H1 (cell line): ENCODE data around the gene PLSCR1. TPM values are rescaled to one million over a fixed set of nuclear protein-coding genes. Genes with fewer than 3 reads are reported as not detected.

Experiments used
- CTCF ChIA-PET: fragments of 300-600 bp; sonication (Branson Sonifier 250); formaldehyde crosslinking; loops from one replicate; lab custom pipeline; 2021; ENCODE audit not compliant: partially characterized antibody; lab: Charles Lee
- POLR2A ChIA-PET: fragments of 300-600 bp; sonication (Branson Sonifier 250); formaldehyde crosslinking; loops from one replicate; lab custom pipeline; 2021; ENCODE audit warnings: inconsistent platforms; ENCODE audit not compliant: partially characterized antibody; lab: Charles Lee
- DNase-seq, 2 experiments: peaks; one replicate each; pipeline versions ENCODE4 v3.0.0 to v3.0.0-alpha.2; 2010 to 2022; ENCODE audit warnings: low spot score in 2 of 2, low read depth in 1 of 2, mixed read lengths in 1 of 2
- FAIRE-seq: peaks from 2 replicates; lab custom pipeline; 2011; peaks lifted over from hg19 to GRCh38; lab: Jason Lieb, UNC
- H2AFZ ChIP-seq: 2 replicates; pipeline ENCODE4 v1.8.1; 2012; ENCODE audit warnings: low read length, inconsistent platforms
- H2AK5ac ChIP-seq: 2 replicates; pipeline ENCODE4 v1.6.1; 2013; ENCODE audit warnings: low read depth, low read length
- H2BK120ac ChIP-seq: replicated peaks from 2 replicates; pipeline ENCODE3; 2013; ENCODE audit warnings: low read depth, low read length, inconsistent platforms
- H2BK12ac ChIP-seq: 2 replicates; pipeline ENCODE4 v1.6.1; 2013; ENCODE audit warnings: low read depth, low read length
- H2BK15ac ChIP-seq: 2 replicates; pipeline ENCODE4 v1.6.1; 2013; ENCODE audit warnings: low read length
- H2BK20ac ChIP-seq: 2 replicates; pipeline ENCODE4 v1.6.1; 2013; ENCODE audit warnings: low read length
- H2BK5ac ChIP-seq: 2 replicates; pipeline ENCODE4 v1.6.1; 2013; ENCODE audit warnings: low read depth, low read length
- H3K14ac ChIP-seq: 2 replicates; pipeline ENCODE4 v1.6.1; 2013; ENCODE audit warnings: inconsistent platforms; ENCODE audit not compliant: insufficient read length
- H3K18ac ChIP-seq: 2 replicates; pipeline ENCODE4 v1.6.1; 2013; ENCODE audit warnings: low read length; ENCODE audit errors: extremely low read depth
- H3K23ac ChIP-seq: 2 replicates; pipeline ENCODE4 v1.6.1; 2013; ENCODE audit warnings: inconsistent platforms; ENCODE audit not compliant: insufficient read length
- H3K23me2 ChIP-seq: 2 replicates; pipeline ENCODE4 v1.6.1; 2013; ENCODE audit warnings: low read depth, low read length
- H3K27ac ChIP-seq: 2 replicates; pipeline ENCODE4 v1.6.1; 2011; ENCODE audit warnings: low read depth, low read length, inconsistent platforms
- H3K27me3 ChIP-seq, 4 experiments: replicated peaks in 1 of 4; 1 replicate in 1 of 4; 2 replicates in 3 of 4; pipeline versions ENCODE4 v1.6.1 to v1.8.1; 2011 to 2013; ENCODE audit warnings: low read length in 3 of 4, mild to moderate bottlenecking in 3 of 4, inconsistent platforms in 2 of 4, mixed read lengths in 2 of 4, moderate library complexity in 1 of 4; ENCODE audit not compliant: control insufficient read depth in 3 of 4, insufficient read depth in 3 of 4; ENCODE audit errors: extremely low read depth in 1 of 4
- H3K36me3 ChIP-seq, 4 experiments: 2 replicates each; pipeline versions ENCODE4 v1.6.1 to v1.8.1; 2011 to 2013; ENCODE audit warnings: mild to moderate bottlenecking in 4 of 4, low read length in 3 of 4, moderate library complexity in 2 of 4, control low read depth in 1 of 4, inconsistent platforms in 1 of 4; ENCODE audit not compliant: insufficient read depth in 4 of 4, control insufficient read depth in 2 of 4
- H3K4ac ChIP-seq: replicated peaks from 2 replicates; pipeline ENCODE3; 2013; ENCODE audit warnings: low read length, low read depth, mixed read lengths, inconsistent platforms; ENCODE audit not compliant: insufficient read length
- H3K4me1 ChIP-seq, 4 experiments: replicated peaks in 1 of 4; 1 replicate in 1 of 4; 2 replicates in 3 of 4; pipeline versions ENCODE4 v1.6.1 to v1.8.1; 2011 to 2013; ENCODE audit warnings: low read length in 3 of 4, inconsistent platforms in 2 of 4, mixed read lengths in 1 of 4; ENCODE audit not compliant: insufficient read depth in 4 of 4, control insufficient read depth in 3 of 4
- H3K4me2 ChIP-seq, 2 experiments: 2 replicates each; pipeline versions ENCODE4 v1.6.1 to v1.8.1; 2011 to 2013; ENCODE audit warnings: low read depth in 2 of 2, low read length in 2 of 2, control low read depth in 1 of 2, inconsistent platforms in 1 of 2, mild to moderate bottlenecking in 1 of 2; ENCODE audit not compliant: insufficient read depth in 1 of 2
- H3K4me3 ChIP-seq, 4 experiments: fragments of 200-600, 300-600 bp in 1 of 4; sonication (generic), shearing (Covaris generic), sonication (Bioruptor Twin) in 1 of 4; 2 replicates each; pipeline versions ENCODE4 v1.5.1 to v1.8.1; 2011 to 2016; ENCODE audit warnings: low read length in 4 of 4, low read depth in 3 of 4, control low read depth in 2 of 4, inconsistent platforms in 2 of 4, mild to moderate bottlenecking in 2 of 4, mixed read lengths in 1 of 4, moderate library complexity in 1 of 4; ENCODE audit not compliant: insufficient read depth in 2 of 4; ENCODE audit errors: extremely low read depth in 1 of 4
- H3K56ac ChIP-seq: replicated peaks from 2 replicates; pipeline ENCODE3; 2013; ENCODE audit warnings: low read depth, mild to moderate bottlenecking, mixed read lengths, low read length, inconsistent platforms; ENCODE audit not compliant: insufficient read length
- H3K79me1 ChIP-seq: 2 replicates; pipeline ENCODE4 v1.6.1; 2013; ENCODE audit warnings: low read depth, low read length, control low read depth
- H3K79me2 ChIP-seq, 2 experiments: 2 replicates each; pipeline versions ENCODE4 v1.6.1 to v1.8.1; 2012 to 2013; ENCODE audit warnings: low read length in 2 of 2, mild to moderate bottlenecking in 2 of 2, inconsistent platforms in 1 of 2; ENCODE audit not compliant: insufficient read depth in 2 of 2, control insufficient read depth in 1 of 2
- H3K9ac ChIP-seq, 4 experiments: replicated peaks in 1 of 4; 1 replicate in 1 of 4; 2 replicates in 3 of 4; pipeline versions ENCODE4 v1.6.1 to v1.8.1; 2011 to 2013; ENCODE audit warnings: low read depth in 3 of 4, low read length in 3 of 4, control low read depth in 2 of 4, mild to moderate bottlenecking in 2 of 4, moderate library complexity in 2 of 4, inconsistent platforms in 1 of 4; ENCODE audit errors: extremely low read depth in 1 of 4
- H3K9me3 ChIP-seq, 2 experiments: 2 replicates each; pipeline versions ENCODE4 v1.6.1 to v1.8.1; 2012 to 2013; ENCODE audit warnings: mild to moderate bottlenecking in 2 of 2, moderate library complexity in 2 of 2, control low read depth in 1 of 2, inconsistent platforms in 1 of 2, low read depth in 1 of 2, low read length in 1 of 2, mixed read lengths in 1 of 2; ENCODE audit not compliant: insufficient read depth in 2 of 2
- H4K20me1 ChIP-seq, 2 experiments: replicated peaks in 1 of 2; 2 replicates each; pipeline versions ENCODE3 to v1.8.1; 2011 to 2013; ENCODE audit warnings: inconsistent platforms in 2 of 2, low read length in 2 of 2, mild to moderate bottlenecking in 1 of 2; ENCODE audit not compliant: insufficient read depth in 2 of 2, control insufficient read depth in 1 of 2
- H4K5ac ChIP-seq: 2 replicates; pipeline ENCODE4 v1.6.1; 2013; ENCODE audit warnings: low read length, low read depth, mixed read lengths, inconsistent platforms; ENCODE audit not compliant: insufficient read length
- H4K8ac ChIP-seq: 2 replicates; pipeline ENCODE4 v1.8.0; 2013; ENCODE audit warnings: mild to moderate bottlenecking, moderate library complexity, low read length, inconsistent platforms; ENCODE audit not compliant: insufficient read depth; ENCODE audit errors: extremely low read depth
- H4K91ac ChIP-seq: replicated peaks from 2 replicates; pipeline ENCODE3; 2013; ENCODE audit warnings: low read length, mixed read lengths, inconsistent platforms; ENCODE audit not compliant: insufficient read length
- BRCA1 ChIP-seq: IDR thresholded peaks from 2 replicates; pipeline ENCODE4 v1.6.1; 2012; ENCODE audit warnings: low read depth, low read length, improper control_type of control experiment
- CREB1 ChIP-seq: IDR thresholded peaks from 2 replicates; pipeline ENCODE4 v1.6.1; 2012; ENCODE audit warnings: inconsistent platforms
- EZH2 ChIP-seq: fragments of 200-600 bp; sonication (generic); IDR thresholded peaks from 2 replicates; pipeline ENCODE4 v1.7.1; 2012; ENCODE audit warnings: low read depth, mild to moderate bottlenecking, moderate library complexity, low read length, inconsistent platforms; ENCODE audit not compliant: severe bottlenecking
- FOSL1 ChIP-seq: IDR thresholded peaks from 2 replicates; pipeline ENCODE4 v1.6.1; 2011; ENCODE audit warnings: mild to moderate bottlenecking, low read depth, low read length, moderate library complexity; ENCODE audit not compliant: insufficient read depth
- GABPA ChIP-seq: IDR thresholded peaks from 2 replicates; pipeline ENCODE4 v1.6.1; 2011; ENCODE audit warnings: mild to moderate bottlenecking, low read length, moderate library complexity, borderline replicate concordance; ENCODE audit not compliant: insufficient read depth
- KDM1A ChIP-seq: fragments of 200-600, 300-600 bp; sonication (generic); IDR thresholded peaks from 2 replicates; pipeline ENCODE4 v1.7.1; 2016; ENCODE audit warnings: mild to moderate bottlenecking, low read length, borderline replicate concordance
- NANOG ChIP-seq: IDR thresholded peaks from 2 replicates; pipeline ENCODE4 v1.6.1; 2011; ENCODE audit warnings: low read length, low read depth, mild to moderate bottlenecking, inconsistent platforms; ENCODE audit not compliant: insufficient read depth, poor library complexity, severe bottlenecking
- POLR2AphosphoS5 ChIP-seq: IDR thresholded peaks from 2 replicates; pipeline ENCODE4 v1.6.1; 2011; ENCODE audit warnings: low read depth, low read length
- SIRT6 ChIP-seq: IDR thresholded peaks from one replicate; pipeline ENCODE4 v1.7.1; 2012; ENCODE audit warnings: low read length, inconsistent platforms
- SP2 ChIP-seq: IDR thresholded peaks from 2 replicates; pipeline ENCODE4 v1.6.1; 2012; ENCODE audit warnings: mild to moderate bottlenecking, low read length, inconsistent platforms
- polyA plus RNA-seq, 7 experiments: library from polyadenylated mRNA; depleted of rRNA in 3 of 7; stranded (reverse) in 5 of 7; unstranded in 2 of 7; fragments of >200 nt in 5 of 7; fragments of 200-250 nt in 2 of 7; gene quantifications; 1 replicate in 5 of 7; 2 replicates in 1 of 7; 4 replicates in 1 of 7; pipeline versions ENCODE4 v1.2.1 to v1.2.3, GENCODE V29; 2011 to 2013; ENCODE audit warnings: missing spikeins in 2 of 7, mixed read lengths in 2 of 7
- total RNA-seq: library from RNA; stranded (reverse); fragmentation: NEBNext Ultra II Directional; extraction: Animal tissue kit (Norgen Biotek cat#: 25700); gene quantifications from 2 replicates; pipeline ENCODE4 v1.2.1, GENCODE V29; 2021
- TF ChIP-seq, protein P1 (sequence below): IDR thresholded peaks from 2 replicates; pipeline ENCODE4 v1.6.1; 2012; ENCODE audit warnings: inconsistent platforms
- TF ChIP-seq, protein P2 (sequence below), 3 experiments: IDR thresholded peaks; 1 replicate in 2 of 3; 2 replicates in 1 of 3; pipeline versions ENCODE4 v1.5.1 to v1.6.1; 2011; ENCODE audit warnings: low read length in 3 of 3, mild to moderate bottlenecking in 3 of 3, inconsistent platforms in 2 of 3, low read depth in 1 of 3, moderate library complexity in 1 of 3; ENCODE audit not compliant: insufficient read depth in 1 of 3; ENCODE audit errors: control extremely low read depth in 1 of 3

PLSCR1 gene
- total and polyA plus RNA-seq, 2 of the 8 experiments (the other 6 are each of a cell fraction or from before 2014, with no cell fraction given) = 32.2 to 48.5 TPM

DNA sequence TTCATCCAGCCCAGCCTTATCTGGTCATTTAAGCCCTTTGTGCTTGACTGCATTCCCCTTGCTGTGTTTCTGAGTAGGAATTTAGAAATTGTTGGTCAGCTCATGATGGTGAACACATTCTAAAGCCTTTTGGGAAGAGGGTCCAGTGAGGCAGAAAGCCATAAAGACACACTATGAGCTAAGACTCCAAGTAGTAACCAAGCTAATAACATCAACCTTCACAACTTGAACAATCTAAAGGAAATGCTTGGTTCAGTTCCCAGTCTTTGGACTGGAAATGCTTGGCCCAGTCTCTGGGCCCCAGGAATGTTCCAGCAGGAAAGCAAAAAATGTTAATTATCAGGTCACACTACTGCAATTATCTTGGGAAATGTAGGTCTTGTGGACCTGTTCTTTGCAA is 7.7 kb downstream of the PLSCR1 start:
- FAIRE-seq (no peak), DNase-seq (no peak)
- no peak overlapping the region for H3K56ac ChIP-seq
- H3K4ac ChIP-seq = no peak overlapping the region
- H3K9ac ChIP-seq = no peak overlapping the region
- H2BK5ac ChIP-seq = no peak overlapping the region
- peaks cover 0 to 5% (median under 1%) of the 10 kb centered on the region in 4 experiments; a peak in 2 of 7 replicates for H3K4me1 ChIP-seq
- peaks cover 0 to 34% of the 10 kb centered on the region in 2 experiments; a peak in 2 of 4 replicates for H3K79me2 ChIP-seq
- no peak overlapping the region for H3K4me3 ChIP-seq
- H4K8ac ChIP-seq = no peak overlapping the region
- H3K27ac ChIP-seq = no peak overlapping the region
- no peak overlapping the region for H2BK20ac ChIP-seq
- no peak overlapping the region for H2BK120ac ChIP-seq
- no peaks in the 10 kb centered on the region; the same call in 1 of the 2 replicates for H3K79me1 ChIP-seq
- H3K36me3 ChIP-seq = peaks cover 0 to 14% (median 8%) of the 10 kb centered on the region in 4 experiments; a peak in 5 of 8 replicates
- no peak overlapping the region for H2BK15ac ChIP-seq
- CTCF ChIA-PET = interaction anchor here (1.0 kb wide), 1 partner anchor 11 kb away, joined by 3 read pairs; no protein-coding TSS in a partner anchor
- H2AK5ac ChIP-seq = no peak overlapping the region
- H4K5ac ChIP-seq = no peak overlapping the region
- H3K23ac ChIP-seq = no peak overlapping the region
- H2BK12ac ChIP-seq = no peak overlapping the region
- H2AFZ ChIP-seq = no peak overlapping the region
- H3K23me2 ChIP-seq = no peaks in the 10 kb centered on the region
- H3K4me2 ChIP-seq = no peak overlapping the region
- POLR2A ChIA-PET = interaction anchor here (0.7 kb wide), 1 partner anchor 8 kb away, joined by 3 read pairs; the partner anchor contains the start of gene PLSCR1
- H4K20me1 ChIP-seq = no peaks in the 10 kb centered on the region
- no peaks in the 10 kb centered on the region for H3K27me3 ChIP-seq
- H3K14ac ChIP-seq = no peak overlapping the region
- H3K9me3 ChIP-seq = peaks cover 7 to 9% of the 10 kb centered on the region in 2 experiments
- H3K18ac ChIP-seq = no peak overlapping the region
- no peak overlapping the region for H4K91ac ChIP-seq
- TF ChIP-seq CREB1 (no peak), BRCA1 (no peak), GABPA (no peak), SP2 (no peak), NANOG (no peak), FOSL1 (no peak), POLR2AphosphoS5 (no peak), EZH2 (no peak), SIRT6 (no peak), KDM1A (no peak)
- TF ChIP-seq, protein P1, sequence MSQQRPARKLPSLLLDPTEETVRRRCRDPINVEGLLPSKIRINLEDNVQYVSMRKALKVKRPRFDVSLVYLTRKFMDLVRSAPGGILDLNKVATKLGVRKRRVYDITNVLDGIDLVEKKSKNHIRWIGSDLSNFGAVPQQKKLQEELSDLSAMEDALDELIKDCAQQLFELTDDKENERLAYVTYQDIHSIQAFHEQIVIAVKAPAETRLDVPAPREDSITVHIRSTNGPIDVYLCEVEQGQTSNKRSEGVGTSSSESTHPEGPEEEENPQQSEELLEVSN = no peak
- TF ChIP-seq, protein P2, sequence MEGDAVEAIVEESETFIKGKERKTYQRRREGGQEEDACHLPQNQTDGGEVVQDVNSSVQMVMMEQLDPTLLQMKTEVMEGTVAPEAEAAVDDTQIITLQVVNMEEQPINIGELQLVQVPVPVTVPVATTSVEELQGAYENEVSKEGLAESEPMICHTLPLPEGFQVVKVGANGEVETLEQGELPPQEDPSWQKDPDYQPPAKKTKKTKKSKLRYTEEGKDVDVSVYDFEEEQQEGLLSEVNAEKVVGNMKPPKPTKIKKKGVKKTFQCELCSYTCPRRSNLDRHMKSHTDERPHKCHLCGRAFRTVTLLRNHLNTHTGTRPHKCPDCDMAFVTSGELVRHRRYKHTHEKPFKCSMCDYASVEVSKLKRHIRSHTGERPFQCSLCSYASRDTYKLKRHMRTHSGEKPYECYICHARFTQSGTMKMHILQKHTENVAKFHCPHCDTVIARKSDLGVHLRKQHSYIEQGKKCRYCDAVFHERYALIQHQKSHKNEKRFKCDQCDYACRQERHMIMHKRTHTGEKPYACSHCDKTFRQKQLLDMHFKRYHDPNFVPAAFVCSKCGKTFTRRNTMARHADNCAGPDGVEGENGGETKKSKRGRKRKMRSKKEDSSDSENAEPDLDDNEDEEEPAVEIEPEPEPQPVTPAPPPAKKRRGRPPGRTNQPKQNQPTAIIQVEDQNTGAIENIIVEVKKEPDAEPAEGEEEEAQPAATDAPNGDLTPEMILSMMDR (IDR thresholded peaks at IDR 0.05; ENCODE audit: control extremely low read depth in 1 of 3, insufficient read depth in 1 of 3, low read depth in 1 of 3, low read length in 3 of 3) = no peak
